RWPE2 (cell line): ENCODE measurements around the gene CHPF.

Source experiments
- ATAC-seq: fragments of 200-7000 bp; cut with Tn5 transposase; 3 replicates; pipeline ENCODE4 v1.9.1; 2021; ENCODE audit warnings: low read depth
- DNase-seq: peaks from one replicate; pipeline ENCODE4 v3.0.0-alpha.2; 2020; ENCODE audit warnings: low spot score
- H3K27ac ChIP-seq: fragments of 450-650 bp; 2 replicates; pipeline ENCODE4 v1.5.1; 2017; ENCODE audit warnings: mild to moderate bottlenecking; ENCODE audit not compliant: poor library complexity, severe bottlenecking
- H3K27me3 ChIP-seq: fragments of 250-450 bp; sonication (Bioruptor Pico); 2 replicates; pipeline ENCODE4 v1.5.1; 2021; ENCODE audit warnings: mild to moderate bottlenecking, moderate library complexity; ENCODE audit not compliant: insufficient read depth, poor library complexity, severe bottlenecking
- H3K36me3 ChIP-seq: fragments of 250-450 bp; sonication (Bioruptor Pico); 2 replicates; pipeline ENCODE4 v1.5.1; 2020; ENCODE audit warnings: low read depth, mild to moderate bottlenecking, moderate library complexity
- H3K4me1 ChIP-seq: fragments of 250-450 bp; sonication (Bioruptor Pico); 2 replicates; pipeline ENCODE4 v1.5.1; 2021; ENCODE audit warnings: mild to moderate bottlenecking, moderate library complexity; ENCODE audit not compliant: insufficient read depth, poor library complexity, severe bottlenecking
- H3K4me3 ChIP-seq: fragments of 250-450 bp; sonication (Bioruptor Pico); 2 replicates; pipeline ENCODE4 v1.5.1; 2021; ENCODE audit warnings: mild to moderate bottlenecking, moderate library complexity; ENCODE audit not compliant: severe bottlenecking
- H3K9me3 ChIP-seq: fragments of 250-450 bp; sonication (Bioruptor Pico); 2 replicates; pipeline ENCODE4 v1.5.1; 2021; ENCODE audit warnings: mild to moderate bottlenecking, moderate library complexity; ENCODE audit not compliant: severe bottlenecking
- CTCF ChIP-seq: fragments of 450-650 bp; IDR thresholded peaks from one replicate; pipeline ENCODE4 v1.5.1; 2017; ENCODE audit warnings: mild to moderate bottlenecking, moderate library complexity; ENCODE audit not compliant: poor library complexity, severe bottlenecking

CHPF gene

GRCh38 chr2:219574484-219575311, 31.1 kb upstream of the CHPF start:
- Histone ChIP-seq H3K27me3 (no peaks in the 10 kb centered on the region), H3K36me3 (no peaks in the 10 kb centered on the region), H3K4me1 (peaks cover 7% of the 10 kb centered on the region), H3K4me3 (no peak overlapping the region), H3K27ac (no peak overlapping the region), H3K9me3 (no peaks in the 10 kb centered on the region)
- no peak for TF ChIP-seq CTCF
- ATAC-seq: no peak
- no peak for DNase-seq

- ATAC-seq (no peak), DNase-seq (no peak)
- Histone ChIP-seq H3K4me1 (peaks cover 13% of the 10 kb centered on the region), H3K4me3 (no peak overlapping the region), H3K9me3 (no peaks in the 10 kb centered on the region), H3K36me3 (no peaks in the 10 kb centered on the region), H3K27me3 (no peaks in the 10 kb centered on the region), H3K27ac (no peak overlapping the region)
- TF ChIP-seq CTCF: no peak
These were observed 29.6 kb upstream of the CHPF start for GRCh38 chr2:219573166-219573565.

- Histone ChIP-seq H3K36me3 (no peaks in the 10 kb centered on the region), H3K4me1 (peaks cover 13% of the 10 kb centered on the region), H3K27me3 (no peaks in the 10 kb centered on the region), H3K4me3 (peak within 1 kb of the TSS; percentile 83), H3K27ac (peak within 1 kb of the TSS; percentile 64), H3K9me3 (no peaks in the 10 kb centered on the region)
- ATAC-seq (no peak), DNase-seq (no peak)
- TF ChIP-seq CTCF: no peak
These were observed 28.8 kb upstream of the CHPF start, which contains the start of gene INHA for GRCh38 chr2:219572237-219573001. TSS of gene INHA (plus strand) at chr2:219572310. CDS start at chr2:219572375, 65 bp downstream.

- DNase-seq: peak; percentile 70
- peak; percentile 49 for ATAC-seq
- Histone ChIP-seq H3K4me3 (peak within 1 kb of the TSS; percentile 83), H3K27me3 (no peaks in the 10 kb centered on the region), H3K27ac (peak within 1 kb of the TSS; percentile 64), H3K9me3 (no peaks in the 10 kb centered on the region), H3K4me1 (peaks cover 13% of the 10 kb centered on the region), H3K36me3 (no peaks in the 10 kb centered on the region)
- TF ChIP-seq CTCF: no peak
These were observed 28.0 kb upstream of the CHPF start, which contains the start of gene OBSL1 for GRCh38 chr2:219571311-219572236. TSS of gene OBSL1 (minus strand) at chr2:219571539. CDS start at chr2:219571232, 307 bp downstream.
